Peyer's patch (tissue), 4 donors: ENCODE measurements around the gene TMEM132C. TPM values are rescaled to one million over a fixed set of nuclear protein-coding genes. Genes with fewer than 3 reads are reported as not detected.

ENCODE experiments used
- DNase-seq, 3 donors: peaks; one replicate each; pipeline ENCODE4 v3.0.0-alpha.2; 2017 to 2019
- H3K27ac ChIP-seq, 4 donors: fragments of 200-600 bp; sonication (generic); one replicate each; pipeline ENCODE4 v1.5.1; 2016 to 2019
- H3K27me3 ChIP-seq, 2 donors: fragments of 200-600 bp; sonication (generic); one replicate each; pipeline ENCODE4 v1.5.1; 2019
- H3K36me3 ChIP-seq, 3 donors: fragments of 200-600 bp; sonication (generic); one replicate each; pipeline ENCODE4 v1.5.1; 2016 to 2019
- H3K4me1 ChIP-seq, 4 donors: fragments of 200-600 bp; sonication (generic); one replicate each; pipeline ENCODE4 v1.5.1; 2016 to 2019
- H3K4me3 ChIP-seq, 4 donors: fragments of 200-600 bp; sonication (generic); 1 replicate in 3 of 4; 2 replicates in 1 of 4; pipeline ENCODE4 v1.5.1; 2016 to 2019; ENCODE audit warnings: mild to moderate bottlenecking in 1 of 4
- H3K9me3 ChIP-seq, 4 donors: fragments of 200-600 bp; sonication (generic); one replicate each; pipeline ENCODE4 v1.5.1; 2016 to 2019; ENCODE audit warnings: mild to moderate bottlenecking in 1 of 4
- CTCF ChIP-seq, 6 experiments: fragments of 450-650 bp in 4 of 6; fragments of 200-600 bp in 2 of 6; sonication (generic) in 1 of 6; IDR thresholded peaks; one replicate each; pipeline ENCODE4 v1.5.1; 2017 to 2019; ENCODE audit warnings: antibody characterized with exemption in 6 of 6, mild to moderate bottlenecking in 3 of 6, moderate library complexity in 1 of 6
- POLR2A ChIP-seq, 2 donors: fragments of 450-650 bp; IDR thresholded peaks; one replicate each; pipeline ENCODE4 v1.5.1; 2017; ENCODE audit warnings: antibody characterized with exemption in 2 of 2, mild to moderate bottlenecking in 2 of 2, moderate library complexity in 2 of 2
- total RNA-seq, 4 donors: library from RNA; depleted of rRNA; stranded (reverse); fragments of >200 nt; gene quantifications; one replicate each; pipeline ENCODE4 v1.1.0, GENCODE V29; 2016

Gene TMEM132C
- total RNA-seq, 4 donors from 2014 or later = 0.88 to 5.0 (median 2.0) TPM

GRCh38 chr12:128637642-128638606 lies 371.0 kb downstream of the TMEM132C start:
- no peaks in the 10 kb centered on the region for H3K27me3 ChIP-seq
- H3K36me3 ChIP-seq = no peaks in the 10 kb centered on the region
- H3K4me1 ChIP-seq = no peaks in the 10 kb centered on the region
- TF ChIP-seq POLR2A (IDR thresholded peaks at IDR 0.05) (no peak), CTCF (IDR thresholded peaks at IDR 0.05) (no peak)
- no peak for DNase-seq
- H3K4me3 ChIP-seq = no peak overlapping the region
- no peaks in the 10 kb centered on the region for H3K9me3 ChIP-seq
- no peak overlapping the region for H3K27ac ChIP-seq

- Histone ChIP-seq H3K9me3 (no peaks in the 10 kb centered on the region), H3K36me3 (no peaks in the 10 kb centered on the region), H3K4me1 (no peaks in the 10 kb centered on the region), H3K27me3 (no peaks in the 10 kb centered on the region), H3K27ac (no peak overlapping the region), H3K4me3 (no peak overlapping the region)
- no peak for DNase-seq
- TF ChIP-seq POLR2A (IDR thresholded peaks at IDR 0.05) (no peak), CTCF (IDR thresholded peaks at IDR 0.05) (no peak)
These were observed 372.1 kb downstream of the TMEM132C start for GRCh38 chr12:128639089-128639488.

GRCh38 chr12:128643155-128643554 lies 376.2 kb downstream of the TMEM132C start:
- no peaks in the 10 kb centered on the region for H3K4me1 ChIP-seq
- no peak overlapping the region for H3K4me3 ChIP-seq
- no peak for TF ChIP-seq CTCF (IDR thresholded peaks at IDR 0.05)
- TF ChIP-seq POLR2A (IDR thresholded peaks at IDR 0.05) = no peak
- H3K36me3 ChIP-seq = no peaks in the 10 kb centered on the region
- no peak for DNase-seq
- H3K27ac ChIP-seq = no peak overlapping the region
- H3K9me3 ChIP-seq = no peaks in the 10 kb centered on the region
- no peaks in the 10 kb centered on the region for H3K27me3 ChIP-seq

- H3K9me3 ChIP-seq = no peaks in the 10 kb centered on the region
- H3K27ac ChIP-seq = no peak overlapping the region
- peak; percentile 32 to 90 (median 84) for DNase-seq
- no peaks in the 10 kb centered on the region for H3K4me1 ChIP-seq
- no peaks in the 10 kb centered on the region for H3K27me3 ChIP-seq
- H3K4me3 ChIP-seq = no peak overlapping the region
- TF ChIP-seq POLR2A (IDR thresholded peaks at IDR 0.05) (no peak), CTCF (IDR thresholded peaks at IDR 0.05) (peak in 5 of 6 experiments; percentile 12 to 89 (median 85))
- no peaks in the 10 kb centered on the region for H3K36me3 ChIP-seq
These were observed 377.8 kb downstream of the TMEM132C start for GRCh38 chr12:128644664-128645296.

GRCh38 chr12:128649902-128650301 lies 382.9 kb downstream of the TMEM132C start:
- no peak overlapping the region for H3K4me3 ChIP-seq
- H3K27me3 ChIP-seq = no peaks in the 10 kb centered on the region
- no peaks in the 10 kb centered on the region for H3K9me3 ChIP-seq
- TF ChIP-seq CTCF (IDR thresholded peaks at IDR 0.05) = no peak
- no peak for TF ChIP-seq POLR2A (IDR thresholded peaks at IDR 0.05)
- H3K27ac ChIP-seq = no peak overlapping the region
- no peaks in the 10 kb centered on the region for H3K36me3 ChIP-seq
- DNase-seq = no peak
- H3K4me1 ChIP-seq = no peaks in the 10 kb centered on the region
